Subcutaneous adipose tissue (tissue), 4 donors: ENCODE measurements around the gene UNC13A. TPM values are rescaled to one million over a fixed set of nuclear protein-coding genes. Genes with fewer than 3 reads are reported as not detected.

Experiments used
- CTCF ChIP-seq: fragments of 450-650 bp; IDR thresholded peaks from one replicate; pipeline ENCODE4 v1.5.1; 2016; ENCODE audit warnings: low read depth, mild to moderate bottlenecking, control low read depth, antibody characterized with exemption, moderate library complexity
- total RNA-seq, 4 donors: library from RNA; depleted of rRNA; stranded (reverse); fragments of >200 nt; gene quantifications; one replicate each; pipeline ENCODE4 v1.1.0, GENCODE V29; 2016

Gene UNC13A
- total RNA-seq, 4 donors from 2014 or later: not detected

DNA sequence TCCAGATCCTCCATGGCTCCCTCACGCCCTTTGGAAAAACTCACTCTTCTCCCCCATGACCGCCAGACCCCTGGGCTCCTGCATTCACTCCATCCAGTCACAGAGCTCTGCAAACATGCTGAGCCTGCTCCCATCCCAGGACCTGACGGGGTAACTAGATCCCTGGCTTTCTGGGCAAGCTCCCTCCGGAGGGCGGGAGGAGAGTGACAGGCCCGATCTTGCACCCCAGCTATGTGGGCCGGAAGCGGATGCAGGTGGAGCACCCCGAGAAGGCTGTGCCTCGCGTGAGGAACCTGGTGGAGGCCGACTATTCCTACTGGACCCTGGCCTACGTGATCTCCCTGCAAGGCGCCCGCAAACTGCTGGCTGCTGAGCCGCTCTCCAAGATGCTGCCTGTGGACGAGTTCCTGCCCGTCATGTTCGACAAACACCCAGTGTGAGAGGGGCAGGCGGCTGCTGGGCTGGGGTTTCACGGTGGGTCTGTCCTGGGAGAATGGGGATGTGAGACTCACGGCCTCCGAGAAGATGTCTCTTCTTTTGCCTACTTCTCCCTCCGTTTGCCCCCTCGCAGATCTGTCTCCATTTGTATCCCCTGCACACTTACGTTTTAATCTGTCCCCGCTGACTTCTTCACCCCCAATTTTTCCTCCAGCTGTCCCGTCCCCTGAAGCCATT is 107.5 kb downstream of the UNC13A start:
- no peak for TF ChIP-seq CTCF

DNA sequence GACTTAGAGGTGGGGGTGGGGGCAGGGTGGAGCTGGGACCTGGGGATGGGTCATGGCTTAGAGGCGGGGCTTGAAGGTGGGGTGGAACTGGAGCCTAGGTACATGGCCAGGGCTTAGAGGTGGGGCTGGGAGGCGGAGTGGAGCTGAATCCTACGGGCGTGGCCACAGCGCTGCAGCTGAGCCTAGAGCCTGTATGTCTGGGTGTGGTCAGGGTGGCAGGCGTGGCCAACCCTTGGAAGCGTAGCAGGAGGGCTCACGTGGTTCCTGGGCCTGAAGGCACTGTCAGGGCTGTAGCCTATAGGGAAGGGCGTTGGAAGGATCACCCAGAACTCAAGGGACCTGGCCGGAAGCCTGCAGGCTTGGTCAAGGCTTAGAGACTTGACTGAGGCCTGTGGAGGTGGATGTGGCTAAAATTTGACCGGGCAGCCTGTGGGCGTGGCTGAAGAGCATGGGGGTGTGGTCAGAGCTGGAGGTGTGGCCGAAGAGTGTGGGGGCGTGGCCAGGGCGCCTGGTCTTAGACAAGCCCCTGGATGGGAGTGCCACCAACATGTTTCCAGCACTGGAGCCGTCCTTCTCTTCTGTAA is 108.4 kb downstream of the UNC13A start:
- TF ChIP-seq CTCF: no peak

- TF ChIP-seq CTCF: no peak
Observed at GRCh38 chr19:17577457-17578097, 110.6 kb downstream of the UNC13A start.

GRCh38 chr19:17576758-17577456 is 111.2 kb downstream of the UNC13A start:
- TF ChIP-seq CTCF: no peak

DNA sequence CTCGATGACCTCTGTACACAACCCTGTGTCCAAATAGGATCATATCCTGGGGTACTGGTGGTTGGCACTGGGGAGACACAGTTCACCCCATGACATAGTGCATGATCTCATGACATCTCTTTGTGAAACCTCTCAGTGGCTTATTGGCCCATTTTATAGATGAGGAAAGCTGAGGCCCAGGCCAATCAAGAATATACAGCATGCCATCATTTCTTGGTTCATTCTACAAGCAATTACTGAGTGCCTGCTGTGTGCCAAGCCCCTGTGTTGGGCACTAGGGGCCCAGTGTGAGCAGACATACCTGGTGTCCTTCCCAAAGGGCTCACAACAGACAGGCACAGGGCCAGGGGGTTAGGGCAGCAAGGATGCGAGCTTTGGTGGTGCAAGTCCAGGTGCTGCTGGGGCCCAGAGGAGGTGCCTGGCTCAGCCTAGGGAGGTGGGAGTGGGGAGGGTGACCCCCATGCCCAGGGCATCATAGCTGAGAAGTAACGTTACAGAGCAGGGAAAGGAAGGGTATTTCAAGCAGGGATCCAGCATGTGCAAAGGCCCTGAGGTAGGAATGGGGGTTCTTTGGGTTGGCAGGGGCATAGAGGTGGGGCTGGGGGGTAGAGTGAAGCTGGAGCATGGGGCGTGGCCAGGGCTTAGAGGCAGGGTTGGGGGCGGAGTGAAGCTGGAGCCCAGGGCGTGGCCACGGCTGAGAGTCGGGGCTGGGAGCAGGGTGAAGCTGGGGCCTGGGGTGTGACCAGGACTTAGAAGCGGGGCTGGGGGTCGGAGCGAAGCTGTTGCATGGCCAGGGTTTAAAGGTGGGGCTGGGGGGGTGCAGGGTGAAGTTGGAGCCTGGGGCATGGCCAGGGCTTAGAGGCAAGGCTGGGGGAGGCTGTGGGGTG is 112.0 kb downstream of the UNC13A start:
- no peak for TF ChIP-seq CTCF

DNA sequence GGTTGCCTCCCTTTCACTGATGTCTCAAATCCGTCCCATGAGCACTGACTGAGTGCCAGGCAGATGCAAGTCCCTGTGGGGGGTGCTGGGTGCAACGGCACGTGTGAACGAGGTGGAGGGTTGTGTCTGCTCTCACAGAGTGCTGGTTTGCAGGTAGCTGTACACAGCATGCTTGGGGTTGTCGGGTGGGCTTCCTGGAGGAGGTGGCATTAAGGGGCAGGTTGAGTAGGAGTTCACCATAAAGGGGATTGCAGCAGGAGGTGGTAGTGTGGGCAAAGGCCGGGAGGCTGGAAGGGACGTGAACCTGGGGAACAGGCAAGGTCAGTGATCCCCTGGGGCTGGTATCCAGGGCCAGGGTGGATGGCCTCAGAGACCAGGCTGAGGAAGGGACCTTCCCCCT is 115.5 kb downstream of the UNC13A start:
- no peak for TF ChIP-seq CTCF
